IPS-NIHi7 (cell line): ENCODE measurements around the gene DKK1.

ENCODE experiments used
- DNase-seq: peaks from one replicate; pipeline ENCODE4 v3.0.0; 2012; ENCODE audit warnings: mixed read lengths; ENCODE audit errors: extremely low spot score

Gene DKK1, protein sequence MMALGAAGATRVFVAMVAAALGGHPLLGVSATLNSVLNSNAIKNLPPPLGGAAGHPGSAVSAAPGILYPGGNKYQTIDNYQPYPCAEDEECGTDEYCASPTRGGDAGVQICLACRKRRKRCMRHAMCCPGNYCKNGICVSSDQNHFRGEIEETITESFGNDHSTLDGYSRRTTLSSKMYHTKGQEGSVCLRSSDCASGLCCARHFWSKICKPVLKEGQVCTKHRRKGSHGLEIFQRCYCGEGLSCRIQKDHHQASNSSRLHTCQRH

DNA sequence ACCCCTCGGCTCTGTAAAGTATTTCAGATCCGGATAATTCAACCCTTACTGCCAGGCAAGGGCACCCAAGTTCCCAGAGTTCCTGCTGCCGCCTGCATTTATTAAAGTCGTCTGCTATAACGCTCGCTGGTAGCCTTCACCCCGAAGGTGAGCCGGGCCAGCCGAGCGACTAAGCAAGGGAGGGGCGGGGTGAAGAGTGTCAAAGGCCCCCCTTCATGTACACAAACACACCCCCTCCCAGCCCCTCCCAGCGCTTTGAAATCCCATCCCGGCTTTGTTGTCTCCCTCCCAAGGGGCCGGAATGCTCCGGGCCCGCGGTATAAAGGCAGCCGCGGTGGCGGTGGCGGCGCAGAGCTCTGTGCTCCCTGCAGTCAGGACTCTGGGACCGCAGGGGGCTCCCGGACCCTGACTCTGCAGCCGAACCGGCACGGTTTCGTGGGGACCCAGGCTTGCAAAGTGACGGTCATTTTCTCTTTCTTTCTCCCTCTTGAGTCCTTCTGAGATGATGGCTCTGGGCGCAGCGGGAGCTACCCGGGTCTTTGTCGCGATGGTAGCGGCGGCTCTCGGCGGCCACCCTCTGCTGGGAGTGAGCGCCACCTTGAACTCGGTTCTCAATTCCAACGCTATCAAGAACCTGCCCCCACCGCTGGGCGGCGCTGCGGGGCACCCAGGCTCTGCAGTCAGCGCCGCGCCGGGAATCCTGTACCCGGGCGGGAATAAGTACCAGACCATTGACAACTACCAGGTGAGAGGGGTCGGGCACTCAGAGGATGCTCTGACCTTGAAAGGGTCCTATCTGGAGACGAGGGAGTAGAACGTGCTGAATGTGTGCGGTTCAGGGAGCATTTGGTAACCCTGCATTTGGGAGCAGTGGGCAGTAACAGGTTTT, at the start of gene DKK1:
DKK1 (plus strand) TSS at position 349 of the 889 bp plus-strand sequence; CDS start at position 503, 154 bp downstream.
- peak; percentile 78 for DNase-seq

GRCh38 chr10:52265131-52265926, 48.8 kb upstream of the DKK1 start:
- no peak for DNase-seq

DNA sequence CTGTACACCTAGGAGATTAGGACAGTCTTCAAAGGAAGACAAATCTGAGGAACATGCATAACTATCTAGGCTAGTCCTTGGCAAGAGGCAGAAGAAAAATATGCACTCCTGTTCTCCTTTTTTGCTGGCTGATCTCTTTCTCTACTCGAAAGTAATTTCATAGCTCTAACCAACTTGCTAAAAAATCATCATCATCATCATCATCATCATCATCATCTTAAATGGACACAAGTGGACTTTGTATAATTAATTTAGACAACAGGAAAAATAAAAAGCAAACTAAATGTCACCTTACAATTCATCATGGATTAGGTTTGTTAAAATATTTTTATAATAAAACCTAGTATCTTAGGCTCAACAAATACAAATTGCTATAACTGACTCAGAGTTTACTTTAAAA, 47.2 kb upstream of the DKK1 start:
- no peak for DNase-seq

DNA sequence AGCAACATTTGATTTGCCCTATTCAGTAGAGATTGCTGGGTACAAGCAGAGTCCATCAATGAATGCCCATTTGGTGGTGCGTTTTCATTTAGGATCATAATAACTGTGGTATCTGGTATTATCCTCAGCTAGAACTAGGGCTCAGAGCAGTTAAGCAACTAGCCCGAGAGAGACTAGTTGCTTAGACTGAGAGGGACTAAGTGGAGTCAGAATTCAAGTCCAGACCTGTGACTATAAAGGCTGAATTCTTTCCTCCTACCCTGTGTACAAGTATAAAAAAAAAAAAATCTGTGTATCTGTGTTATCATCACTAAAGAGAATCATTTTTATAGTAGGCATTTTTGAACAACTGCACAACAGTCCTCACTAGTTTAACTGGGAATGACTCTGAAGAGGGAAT, 45.3 kb upstream of the DKK1 start:
- no peak for DNase-seq

DNA sequence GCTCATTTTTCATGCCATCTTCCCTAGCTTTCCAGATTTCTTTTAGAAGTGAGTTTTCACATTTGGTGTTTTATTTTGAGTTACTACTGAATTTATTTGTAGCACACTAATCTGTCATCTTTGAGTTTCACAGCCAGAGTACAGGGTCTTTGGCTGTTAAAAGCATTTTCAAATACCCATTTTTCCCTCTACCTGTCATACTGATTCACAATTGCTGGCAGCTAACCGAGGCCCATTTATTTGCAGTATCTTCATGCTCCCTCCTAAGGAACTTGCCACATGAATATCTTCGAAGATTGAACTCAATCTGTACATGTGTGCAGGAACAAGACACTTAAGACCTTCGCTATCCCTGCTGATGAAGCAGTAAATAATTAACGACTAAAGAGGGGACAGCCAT, 44.8 kb upstream of the DKK1 start:
- no peak for DNase-seq

DNA sequence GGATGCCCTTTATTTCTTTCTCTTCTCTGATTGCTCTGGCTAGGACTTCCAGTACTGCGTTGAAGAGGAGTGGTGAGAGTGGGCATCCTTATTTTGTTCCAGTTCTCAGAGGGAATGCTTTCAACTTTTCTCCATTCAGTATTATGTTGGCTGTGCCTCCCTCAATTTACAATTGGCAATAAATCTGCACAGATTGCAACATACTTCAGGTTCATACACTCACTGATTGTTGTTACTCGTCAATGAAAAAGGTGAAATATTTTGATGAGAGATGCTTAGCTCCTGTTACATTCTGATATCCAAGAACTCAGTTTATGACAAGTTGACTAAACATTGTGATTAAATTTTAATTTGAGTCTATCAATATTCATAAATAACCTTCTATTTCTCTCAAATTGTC, 37.9 kb upstream of the DKK1 start:
- no peak for DNase-seq

DNA sequence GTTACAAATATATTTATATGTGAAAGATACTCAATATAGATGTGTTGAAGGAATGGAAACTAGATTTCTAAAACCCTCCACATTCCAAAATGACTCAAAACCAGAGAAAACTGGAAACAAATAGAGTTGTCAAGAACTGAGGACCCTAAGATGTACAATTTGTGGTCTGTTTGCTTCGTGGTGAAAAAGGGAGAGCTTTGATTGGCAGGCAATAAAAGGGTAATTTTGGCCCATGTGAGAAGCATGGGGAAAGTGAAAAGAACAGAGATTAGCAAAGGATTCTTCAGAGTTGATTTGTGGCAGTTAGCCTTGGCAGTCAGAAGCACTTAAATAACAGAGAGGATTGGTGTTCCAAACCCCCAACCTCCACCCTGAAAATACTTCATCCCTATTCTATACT, 37.1 kb upstream of the DKK1 start:
- no peak for DNase-seq

DNA sequence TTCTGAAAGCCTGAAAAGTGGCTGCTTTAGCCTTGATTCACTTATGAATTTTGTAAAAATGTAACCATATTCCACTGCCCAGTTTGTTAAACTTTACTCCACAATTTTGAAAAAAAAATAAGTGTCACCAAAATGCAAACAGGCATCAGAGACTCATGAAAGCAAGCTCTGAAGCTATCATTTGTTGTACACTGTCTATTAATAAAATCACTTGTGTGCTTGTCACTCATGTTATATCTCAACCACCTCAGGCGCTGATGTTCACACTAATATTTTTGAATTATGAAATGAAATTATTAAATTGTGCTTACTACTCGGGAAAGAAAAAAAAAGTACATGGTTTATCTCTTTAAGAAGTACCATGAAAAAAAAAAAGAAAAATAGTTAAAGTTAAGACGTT, 34.5 kb upstream of the DKK1 start:
- no peak for DNase-seq

- no peak for DNase-seq
These were observed 34.0 kb upstream of the DKK1 start for GRCh38 chr10:52280051-52280450.

DNA sequence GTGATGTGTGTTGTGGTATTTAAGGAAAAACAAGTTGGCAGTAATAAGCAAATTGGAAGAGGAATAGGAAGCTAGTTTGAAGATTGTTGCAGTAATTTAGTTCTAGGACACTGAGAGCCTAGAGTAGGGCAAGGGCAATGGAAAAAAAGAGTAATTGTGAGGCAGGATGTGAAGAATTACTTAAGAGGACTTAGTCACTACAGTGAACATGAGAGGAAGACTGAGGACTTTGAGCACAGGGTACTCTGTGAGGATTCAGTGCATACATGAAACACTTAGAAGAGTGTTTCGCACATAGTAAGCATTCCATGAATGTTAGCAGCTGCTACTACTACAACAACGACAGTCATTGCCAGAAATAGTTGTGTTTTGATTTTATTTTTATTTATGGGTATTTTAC, 30.9 kb upstream of the DKK1 start:
- DNase-seq, result no peak

- no peak for DNase-seq
These were observed 29.6 kb upstream of the DKK1 start for GRCh38 chr10:52284416-52285013.

GRCh38 chr10:52287866-52288265, 26.2 kb upstream of the DKK1 start:
- DNase-seq, result no peak

DNA sequence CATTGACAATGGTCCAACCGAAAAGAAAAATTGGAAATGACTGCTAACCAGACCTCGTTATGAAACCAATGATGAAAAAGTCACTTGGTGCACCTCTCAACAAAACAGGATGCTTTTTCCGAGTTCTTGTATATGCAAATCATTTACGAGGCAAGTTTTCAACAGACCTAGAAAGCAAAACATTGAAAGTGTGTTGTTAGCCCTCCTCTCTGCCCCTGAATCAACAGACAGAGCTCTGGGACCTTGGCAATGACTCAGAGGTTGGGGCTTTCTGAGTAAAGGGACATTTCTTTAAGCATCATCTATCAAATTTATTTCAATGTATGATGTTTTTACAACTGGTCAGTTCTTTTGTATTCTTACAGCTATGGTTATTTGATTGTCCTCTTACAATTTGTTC, 16.3 kb upstream of the DKK1 start:
- DNase-seq, result no peak

- no peak for DNase-seq
These were observed 13.3 kb upstream of the DKK1 start for GRCh38 chr10:52300599-52301277.

DNA sequence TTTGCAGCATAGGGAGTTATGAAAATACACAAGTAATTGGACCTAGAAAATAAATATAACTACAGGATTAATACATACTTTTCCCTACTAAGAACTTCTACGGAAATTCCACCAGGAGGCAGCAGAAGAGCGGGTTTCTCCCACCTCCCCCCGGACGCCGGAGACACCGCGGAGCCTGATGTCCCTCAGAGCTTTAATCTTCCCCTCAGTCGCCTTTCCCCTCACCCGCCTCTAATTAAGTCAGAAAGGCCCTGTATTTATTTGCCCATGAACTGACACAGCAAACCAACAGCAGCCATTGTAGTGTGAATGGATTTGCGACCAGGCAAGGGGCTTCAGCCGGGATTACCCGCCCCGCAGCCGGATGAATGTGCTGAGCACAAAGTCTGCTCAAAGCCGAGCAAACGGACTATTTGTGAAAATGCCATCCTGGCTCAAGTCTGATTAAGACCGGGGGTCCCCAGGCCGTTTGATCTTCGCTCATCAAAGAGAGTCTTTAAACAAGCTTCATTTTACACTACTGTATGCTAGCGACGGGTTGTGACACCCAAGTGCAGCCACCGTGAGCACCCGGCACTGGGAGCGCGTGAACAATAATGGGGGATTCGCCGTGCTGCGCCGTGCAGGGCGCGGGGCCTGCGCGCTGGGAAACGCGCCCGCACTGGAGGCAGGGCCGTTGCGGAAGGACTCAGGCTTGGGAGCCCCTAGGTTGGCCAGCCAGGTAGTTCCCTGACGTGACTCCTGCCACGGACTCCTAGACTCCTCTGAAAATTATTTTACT, 5.6 kb upstream of the DKK1 start:
- DNase-seq, result peak; percentile 75

GRCh38 chr10:52312942-52313255, 1.2 kb upstream of the DKK1 start:
- DNase-seq, result no peak

DNA sequence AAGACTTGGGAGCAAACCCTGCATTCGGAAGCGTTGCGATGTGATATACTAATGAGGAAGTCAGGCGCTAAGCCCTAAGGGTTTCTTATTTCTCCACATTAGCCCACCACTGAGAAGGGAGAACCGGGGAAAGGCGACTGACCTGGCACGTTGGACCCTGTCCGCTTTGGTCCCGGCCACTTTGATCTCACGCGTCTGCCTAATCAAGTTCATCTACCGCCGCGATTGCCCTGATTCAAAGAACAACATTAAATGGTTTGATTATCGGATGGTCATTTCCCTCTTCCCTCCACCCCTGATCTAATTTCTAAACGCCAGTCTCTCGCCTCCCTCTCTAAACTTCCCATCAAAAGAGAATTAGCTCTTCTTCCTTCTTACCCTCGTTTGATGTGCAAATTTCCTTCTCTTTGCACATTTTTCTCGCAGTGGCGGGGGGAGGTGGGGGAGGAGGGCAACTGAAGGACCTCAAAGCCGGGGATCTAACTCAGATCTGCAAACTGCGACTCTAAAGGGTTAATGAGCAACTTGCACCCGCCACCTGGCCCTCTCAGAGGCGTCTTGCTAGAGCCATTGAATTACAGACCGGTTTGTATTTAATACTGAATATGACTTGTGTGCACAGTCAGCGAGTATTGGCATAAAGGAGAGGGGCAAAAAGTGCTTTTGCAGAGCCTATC, 687 bp upstream of the DKK1 start:
- DNase-seq, result peak; percentile 19

- no peak for DNase-seq
These were observed 906 bp downstream of the DKK1 start for GRCh38 chr10:52314822-52315552.

GRCh38 chr10:52316001-52316400, 1.9 kb downstream of the DKK1 start:
- no peak for DNase-seq

- no peak for DNase-seq
These were observed 2.4 kb downstream of the DKK1 start for GRCh38 chr10:52316500-52316899.
